Progenitor cell of endocrine pancreas (in vitro differentiated cells): ENCODE data around the gene GALNT2. TPM values are rescaled to one million over a fixed set of nuclear protein-coding genes. Genes with fewer than 3 reads are reported as not detected.

Experiments
- DNase-seq: peaks from one replicate; pipeline ENCODE4 v3.0.0; 2021; ENCODE audit warnings: low spot score; ENCODE audit not compliant: unreplicated experiment
- H3K27ac Mint-ChIP-seq: 2 replicates; pipeline ENCODE4 v1.8.0; 2021; ENCODE audit warnings: mild to moderate bottlenecking, moderate library complexity, mixed read lengths
- H3K27me3 Mint-ChIP-seq: 2 replicates; pipeline ENCODE4 v1.8.0; 2021; ENCODE audit warnings: mixed read lengths
- H3K36me3 Mint-ChIP-seq: 2 replicates; pipeline ENCODE4 v1.8.0; 2022; ENCODE audit warnings: mixed read lengths; ENCODE audit not compliant: insufficient read depth
- H3K4me1 Mint-ChIP-seq: 2 replicates; pipeline ENCODE4 v1.8.0; 2021; ENCODE audit warnings: low read depth, mixed read lengths
- H3K4me3 Mint-ChIP-seq: 2 replicates; pipeline ENCODE4 v1.8.0; 2021; ENCODE audit warnings: low read depth, mild to moderate bottlenecking, moderate library complexity, mixed read lengths
- H3K9me3 Mint-ChIP-seq: 2 replicates; pipeline ENCODE4 v1.8.0; 2021; ENCODE audit warnings: low read depth, mixed read lengths
- total RNA-seq: library from RNA; stranded (reverse); gene quantifications from 2 replicates; pipeline ENCODE4 v1.2.1, GENCODE V29; 2021
- TF ChIP-seq, protein P1 (sequence below): fragments of 200-600 bp; sonication (generic); IDR thresholded peaks from one replicate; pipeline ENCODE4 v1.5.0; 2021; ENCODE audit warnings: antibody characterized with exemption, mild to moderate bottlenecking; ENCODE audit not compliant: unreplicated experiment

GALNT2 gene
- total RNA-seq, 1 donor from 2014 or later: 95.2 TPM

DNA sequence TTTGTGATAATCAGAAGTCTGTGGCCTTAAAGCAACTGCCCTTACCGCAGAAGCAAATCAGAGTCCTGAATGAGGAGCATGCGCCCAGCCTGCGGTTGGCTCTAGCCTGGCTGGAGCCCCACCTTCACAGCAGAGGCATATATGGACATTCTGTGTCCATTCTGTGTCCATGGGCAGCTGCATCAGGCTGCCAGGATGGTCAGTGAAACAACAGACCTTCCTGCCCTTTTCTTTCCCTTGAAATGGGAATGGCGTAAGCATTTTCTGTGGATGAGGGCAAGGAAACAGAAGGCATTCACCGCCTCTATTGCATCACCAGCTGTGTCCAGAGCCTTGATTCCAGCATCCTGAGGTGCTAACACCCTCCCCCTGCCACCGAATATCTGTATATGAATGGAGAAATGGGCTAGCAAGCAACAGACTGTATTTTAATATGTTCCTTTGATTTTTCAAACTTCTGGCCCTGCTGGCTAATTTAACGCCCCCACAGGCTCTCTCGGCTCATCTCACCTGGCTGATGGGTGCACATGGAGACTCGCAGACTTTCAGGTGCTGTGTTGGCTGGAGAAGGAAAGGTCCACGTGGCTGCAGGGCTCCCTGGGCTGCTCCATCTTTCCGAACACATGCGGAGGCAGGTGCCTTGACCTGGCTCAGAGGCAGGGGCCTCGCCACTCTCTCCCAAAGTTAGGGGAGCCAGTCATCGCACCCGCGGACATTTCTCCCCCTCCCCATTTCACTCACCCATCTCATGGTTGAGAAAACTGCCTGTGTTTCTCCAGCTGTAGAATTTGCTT is 159.2 kb downstream of the GALNT2 start:
- Mint-ChIP-seq H3K4me3 (no peak overlapping the region), H3K27me3 (no peaks in the 10 kb centered on the region), H3K27ac (no peak overlapping the region), H3K36me3 (no peaks in the 10 kb centered on the region), H3K9me3 (no peaks in the 10 kb centered on the region), H3K4me1 (peaks cover 7% of the 10 kb centered on the region)
- no peak for DNase-seq
- TF ChIP-seq, protein P1, sequence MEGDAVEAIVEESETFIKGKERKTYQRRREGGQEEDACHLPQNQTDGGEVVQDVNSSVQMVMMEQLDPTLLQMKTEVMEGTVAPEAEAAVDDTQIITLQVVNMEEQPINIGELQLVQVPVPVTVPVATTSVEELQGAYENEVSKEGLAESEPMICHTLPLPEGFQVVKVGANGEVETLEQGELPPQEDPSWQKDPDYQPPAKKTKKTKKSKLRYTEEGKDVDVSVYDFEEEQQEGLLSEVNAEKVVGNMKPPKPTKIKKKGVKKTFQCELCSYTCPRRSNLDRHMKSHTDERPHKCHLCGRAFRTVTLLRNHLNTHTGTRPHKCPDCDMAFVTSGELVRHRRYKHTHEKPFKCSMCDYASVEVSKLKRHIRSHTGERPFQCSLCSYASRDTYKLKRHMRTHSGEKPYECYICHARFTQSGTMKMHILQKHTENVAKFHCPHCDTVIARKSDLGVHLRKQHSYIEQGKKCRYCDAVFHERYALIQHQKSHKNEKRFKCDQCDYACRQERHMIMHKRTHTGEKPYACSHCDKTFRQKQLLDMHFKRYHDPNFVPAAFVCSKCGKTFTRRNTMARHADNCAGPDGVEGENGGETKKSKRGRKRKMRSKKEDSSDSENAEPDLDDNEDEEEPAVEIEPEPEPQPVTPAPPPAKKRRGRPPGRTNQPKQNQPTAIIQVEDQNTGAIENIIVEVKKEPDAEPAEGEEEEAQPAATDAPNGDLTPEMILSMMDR: no peak

DNA sequence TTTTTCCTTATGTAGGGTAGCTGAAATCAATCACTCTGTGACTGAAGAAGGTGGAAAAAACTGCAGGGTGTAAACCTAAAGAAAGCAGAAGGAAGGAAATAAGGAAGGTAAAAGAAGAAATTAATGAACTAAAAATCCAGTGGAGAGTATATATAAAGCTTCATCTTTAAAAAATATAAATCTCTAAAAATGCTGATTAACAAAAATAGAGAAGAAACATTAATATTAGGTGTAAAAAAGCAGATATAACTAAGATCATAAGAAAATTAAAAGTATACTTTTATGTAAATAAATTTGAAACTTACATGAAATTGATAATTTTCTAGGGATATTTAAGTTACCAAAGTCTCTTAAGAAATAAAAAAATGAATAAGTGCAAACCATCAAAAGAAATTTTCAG is 159.8 kb downstream of the GALNT2 start:
- H3K36me3 Mint-ChIP-seq: no peaks in the 10 kb centered on the region
- peaks cover 9% of the 10 kb centered on the region for H3K4me1 Mint-ChIP-seq
- no peak overlapping the region for H3K4me3 Mint-ChIP-seq
- TF ChIP-seq, protein P1: no peak
- H3K27me3 Mint-ChIP-seq: no peaks in the 10 kb centered on the region
- no peak overlapping the region for H3K27ac Mint-ChIP-seq
- H3K9me3 Mint-ChIP-seq: no peaks in the 10 kb centered on the region
- no peak for DNase-seq

DNA sequence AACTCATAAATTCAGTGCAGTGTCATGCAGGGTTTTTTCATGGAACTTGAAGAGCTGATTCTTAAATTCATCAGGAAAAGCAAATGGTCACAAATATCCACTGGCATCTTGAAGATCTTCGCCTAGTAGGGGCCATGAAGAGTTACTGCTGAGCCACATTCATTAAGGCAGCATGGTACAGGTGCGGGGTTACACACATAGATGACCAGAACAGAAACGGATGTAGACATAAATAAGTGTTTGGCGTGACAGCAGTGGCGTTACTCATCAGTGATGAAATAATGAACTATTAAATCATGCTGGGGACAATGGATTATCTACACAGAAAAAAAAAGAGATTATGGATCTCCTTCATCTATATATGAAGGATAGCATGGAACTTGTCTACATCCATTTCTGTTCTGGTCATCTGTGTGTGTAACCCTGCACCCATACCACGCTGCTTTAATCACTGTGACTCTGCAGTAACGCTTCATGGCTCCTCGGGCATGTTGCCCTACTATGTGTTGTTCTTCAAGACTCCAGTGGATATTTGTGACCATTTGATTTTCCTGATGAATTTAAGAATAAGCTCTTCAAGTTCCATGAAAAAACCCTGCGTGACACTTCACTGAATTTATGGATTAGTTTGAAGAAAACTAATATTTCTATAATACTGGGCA is 161.3 kb downstream of the GALNT2 start:
- no peaks in the 10 kb centered on the region for H3K27me3 Mint-ChIP-seq
- no peak for DNase-seq
- H3K27ac Mint-ChIP-seq: no peak overlapping the region
- no peaks in the 10 kb centered on the region for H3K36me3 Mint-ChIP-seq
- H3K4me1 Mint-ChIP-seq: peaks cover 9% of the 10 kb centered on the region
- TF ChIP-seq, protein P1: no peak
- H3K4me3 Mint-ChIP-seq: no peak overlapping the region
- no peaks in the 10 kb centered on the region for H3K9me3 Mint-ChIP-seq

DNA sequence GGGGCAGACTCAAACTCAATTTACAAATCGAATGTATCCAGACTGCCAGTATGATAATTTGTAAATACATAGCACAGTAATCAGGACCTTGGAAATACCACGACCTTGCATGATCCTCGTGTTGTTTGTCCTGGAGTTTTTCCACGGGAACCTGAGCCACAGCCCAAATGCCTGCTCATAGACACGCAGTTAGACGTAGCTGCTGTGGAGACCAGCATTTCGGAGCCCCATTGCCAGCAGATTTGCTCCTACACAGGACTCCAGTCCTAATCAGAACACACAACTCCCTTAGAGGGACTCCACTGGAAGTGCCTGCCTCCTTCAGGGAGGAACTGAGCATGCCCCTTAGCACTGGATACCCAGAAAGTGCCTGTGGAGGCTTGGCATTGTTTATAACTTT is 163.2 kb downstream of the GALNT2 start:
- no peaks in the 10 kb centered on the region for H3K9me3 Mint-ChIP-seq
- TF ChIP-seq, protein P1: no peak
- no peak overlapping the region for H3K4me3 Mint-ChIP-seq
- no peaks in the 10 kb centered on the region for H3K36me3 Mint-ChIP-seq
- H3K27me3 Mint-ChIP-seq: no peaks in the 10 kb centered on the region
- DNase-seq: no peak
- H3K4me1 Mint-ChIP-seq: peaks cover 9% of the 10 kb centered on the region
- H3K27ac Mint-ChIP-seq: no peak overlapping the region

DNA sequence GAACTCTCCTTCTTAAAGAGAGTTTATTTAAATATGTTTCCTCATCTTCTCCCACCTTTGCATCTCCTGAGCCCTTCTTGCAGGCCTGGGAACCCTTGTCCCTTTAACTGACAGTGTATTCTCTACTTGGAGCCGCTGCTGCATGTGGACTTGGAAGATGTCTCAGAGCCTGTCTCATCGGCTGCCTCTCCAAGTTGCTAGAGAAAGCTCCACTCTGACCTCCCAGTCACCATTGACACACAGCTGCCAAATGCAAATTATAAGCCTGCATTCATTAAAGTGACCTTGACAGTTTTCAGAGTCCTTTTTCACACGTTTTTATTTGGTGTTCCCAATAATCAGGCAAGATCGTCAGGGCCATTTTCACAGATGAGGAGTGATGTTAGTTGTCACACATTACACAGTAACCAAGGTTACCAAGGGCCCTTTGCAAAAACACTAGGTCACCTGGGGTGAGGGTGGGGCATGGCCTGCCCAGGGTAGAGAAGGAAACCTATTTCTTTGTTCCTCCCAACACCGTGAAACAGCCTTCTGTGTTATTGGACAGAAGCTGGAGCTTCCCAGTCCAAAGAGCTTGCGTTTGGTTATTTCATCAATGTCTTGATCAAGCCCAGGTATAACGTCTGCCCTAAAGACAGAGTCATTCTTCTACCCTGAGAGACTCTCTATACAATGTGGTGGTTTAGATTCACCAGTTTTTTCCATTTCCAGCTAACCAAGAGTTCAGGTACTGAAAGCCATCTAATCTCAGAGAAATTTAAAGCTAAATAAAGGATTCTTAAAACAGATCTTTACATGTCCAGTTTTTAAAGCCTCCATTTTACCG is 164.1 kb downstream of the GALNT2 start:
- no peaks in the 10 kb centered on the region for H3K27me3 Mint-ChIP-seq
- DNase-seq: no peak
- TF ChIP-seq, protein P1: no peak
- H3K4me1 Mint-ChIP-seq: peaks cover 9% of the 10 kb centered on the region
- no peak overlapping the region for H3K4me3 Mint-ChIP-seq
- H3K36me3 Mint-ChIP-seq: no peaks in the 10 kb centered on the region
- H3K9me3 Mint-ChIP-seq: no peaks in the 10 kb centered on the region
- H3K27ac Mint-ChIP-seq: peak overlapping the region; percentile 5
